Posterior vena cava (tissue), 2 donors: ENCODE measurements around the gene FAM20B. TPM values are rescaled to one million over a fixed set of nuclear protein-coding genes. Genes with fewer than 3 reads are reported as not detected.

Source experiments
- DNase-seq: peaks from one replicate; pipeline ENCODE4 v3.0.0-alpha.2; 2020; ENCODE audit warnings: low spot score
- intact Hi-C, 2 donors: fragments of 100-400 bp; cut with DNase I; formaldehyde crosslinking; loops; one replicate each; pipeline versions ENCODE4 v1.14.1 to v1.14.2; 2022 to 2023
- total RNA-seq, 2 donors: library from RNA; stranded (reverse); fragmentation: NEBNext Ultra II Directional; extraction: Animal tissue kit (Norgen Biotek cat#: 25700); gene quantifications; one replicate each; pipeline ENCODE4 v1.2.1, GENCODE V29; 2021
- donor health status: DM: yes; HTN: yes; CAD: no.
- donor health status: DM: yes; HTN: yes; CAD: no.

FAM20B gene
- total RNA-seq, 2 donors from 2014 or later, result 71.7 to 91.1 TPM

GRCh38 chr1:179042700-179043099, 17.0 kb downstream of the FAM20B start:
- intact Hi-C loops, result no loop called here
- DNase-seq, result no peak

- intact Hi-C loops, result no loop called here
Observed at GRCh38 chr1:179043266-179043665, 17.6 kb downstream of the FAM20B start.

GRCh38 chr1:179043907-179044306, 18.2 kb downstream of the FAM20B start:
- intact Hi-C loops, result no loop called here
- DNase-seq, result no peak

More at GRCh38 chr1:179043266-179043665, 17.6 kb downstream of the FAM20B start:
- no peak for DNase-seq

GRCh38 chr1:179046808-179047635, 21.3 kb downstream of the FAM20B start:
- DNase-seq, result no peak
- intact Hi-C loops, result no loop called here

GRCh38 chr1:179047636-179047997, 21.9 kb downstream of the FAM20B start:
- intact Hi-C loops, result no loop called here
- no peak for DNase-seq

GRCh38 chr1:179048339-179049124, 22.8 kb downstream of the FAM20B start:
- intact Hi-C loops, result no loop called here
- DNase-seq, result no peak

- intact Hi-C loops, result no loop called here
- no peak for DNase-seq
Observed at GRCh38 chr1:179052776-179053175, 27.1 kb downstream of the FAM20B start.

GRCh38 chr1:179053486-179053885, 27.8 kb downstream of the FAM20B start:
- intact Hi-C loops, result no loop called here
- DNase-seq, result no peak

GRCh38 chr1:179055937-179056336, 30.2 kb downstream of the FAM20B start:
- intact Hi-C loops, result no loop called here
- DNase-seq, result no peak

GRCh38 chr1:179058487-179059483, 33.1 kb downstream of the FAM20B start:
- intact Hi-C loops, result no loop called here
- no peak for DNase-seq

- intact Hi-C loops, result no loop called here
Observed at GRCh38 chr1:179061360-179062282, 35.9 kb downstream of the FAM20B start.

GRCh38 chr1:179066471-179066870, 40.8 kb downstream of the FAM20B start:
- intact Hi-C loops, result no loop called here
- DNase-seq, result no peak

More at GRCh38 chr1:179061360-179062282, 35.9 kb downstream of the FAM20B start:
- no peak for DNase-seq

- intact Hi-C loops, result loop anchor here in 1 of 2 donors (5.0 kb wide), 1 partner anchor 290 kb away; the partner anchor contains the start of gene AXDND1
- no peak for DNase-seq
Observed at GRCh38 chr1:179077396-179077795, 51.7 kb downstream of the FAM20B start.

- intact Hi-C loops, result loop anchor here in 1 of 2 donors (5.0 kb wide), 1 partner anchor 288 kb away; the partner anchor contains the start of gene AXDND1
- DNase-seq, result no peak
Observed at GRCh38 chr1:179079113-179079761, 53.5 kb downstream of the FAM20B start.

- intact Hi-C loops, result loop anchor here in 1 of 2 donors (5.0 kb wide), 1 partner anchor 286 kb away; the partner anchor contains the start of gene AXDND1
- DNase-seq, result no peak
Observed at GRCh38 chr1:179080866-179081686, 55.4 kb downstream of the FAM20B start.

- peak; percentile 97 for DNase-seq
- intact Hi-C loops, result loop anchor here in 1 of 2 donors (5.0 kb wide), 1 partner anchor 285 kb away; the partner anchor contains the start of gene AXDND1
Observed at GRCh38 chr1:179081687-179082332, 56.1 kb downstream of the FAM20B start, which contains the start of gene TOR3A. TSS of gene TOR3A (plus strand) at chr1:179082070. CDS start at chr1:179082129, 59 bp downstream.
